Lung microvascular endothelial cell (primary cell): ENCODE measurements around the gene KNL1. TPM values are rescaled to one million over a fixed set of nuclear protein-coding genes. Genes with fewer than 3 reads are reported as not detected.

Experiments used
- total RNA-seq: library from RNA; depleted of rRNA; stranded (reverse); fragments of >200 nt; gene quantifications from 2 replicates; pipeline ENCODE4 v1.2.1, GENCODE V29; 2014

The KNL1 gene
- total RNA-seq, 1 donor from 2014 or later: 2.0 TPM

Other genes with a start within 250 kb of the KNL1 start
- gene PHGR1, start 243.2 kb upstream of the KNL1 start, total RNA-seq: not detected in 2 replicates
- gene DISP2, start 236.0 kb upstream of the KNL1 start, total RNA-seq: under 0.01 TPM in 2 replicates
- gene KNSTRN, start 211.5 kb upstream of the KNL1 start, total RNA-seq: 10.9 and 21.1 TPM in 2 replicates
- 31.4 and 32.3 TPM in 2 replicates for gene IVD, start 188.5 kb upstream of the KNL1 start, total RNA-seq
- 5.2 and 6.5 TPM in 2 replicates for gene BAHD1, start 153.3 kb upstream of the KNL1 start, total RNA-seq
- gene CHST14, start 123.3 kb upstream of the KNL1 start, total RNA-seq: 6.1 and 6.7 TPM in 2 replicates
- 14.4 and 16.1 TPM in 2 replicates for gene CCDC32, start 29.2 kb upstream of the KNL1 start, total RNA-seq
- 7.4 and 10.1 TPM in 2 replicates for gene RPUSD2, start 24.9 kb upstream of the KNL1 start, total RNA-seq
- gene RAD51, start 100.9 kb downstream of the KNL1 start, total RNA-seq: 1.6 and 4.1 TPM in 2 replicates
- 14.2 and 28.6 TPM in 2 replicates for gene RMDN3, start 161.0 kb downstream of the KNL1 start, total RNA-seq
- 17.5 and 20.7 TPM in 2 replicates for gene GCHFR, start 169.8 kb downstream of the KNL1 start, total RNA-seq
- 0.22 and 0.40 TPM in 2 replicates for gene C15orf62, start 175.7 kb downstream of the KNL1 start, total RNA-seq
- 18.1 and 21.4 TPM in 2 replicates for gene ZFYVE19, start 212.8 kb downstream of the KNL1 start, total RNA-seq
- gene DNAJC17, start 213.2 kb downstream of the KNL1 start, total RNA-seq: 13.5 and 14.3 TPM in 2 replicates
- not detected in 2 replicates for gene PPP1R14D, start 234.5 kb downstream of the KNL1 start, total RNA-seq
- 0.40 and 0.65 TPM in 2 replicates for gene SPINT1, start 249.8 kb downstream of the KNL1 start, total RNA-seq